Right atrium auricular region (tissue), 2 donors: ENCODE results near the gene SAMD9L. TPM values are rescaled to one million over a fixed set of nuclear protein-coding genes. Genes with fewer than 3 reads are reported as not detected.

Experiments
- DNase-seq: peaks from one replicate; pipeline ENCODE4 v3.0.0-alpha.2; 2019; ENCODE audit warnings: low spot score
- H3K27ac ChIP-seq, 2 donors: fragments of 200-600 bp; sonication (generic); 1 replicate in 1 of 2; 2 replicates in 1 of 2; pipeline ENCODE4 v1.5.1; 2016 to 2019
- H3K27me3 ChIP-seq, 2 donors: fragments of 200-600 bp; sonication (generic); one replicate each; pipeline versions ENCODE4 v1.5.1 to v1.6.0; 2017 to 2019
- H3K36me3 ChIP-seq: fragments of 200-600 bp; sonication (generic); one replicate; pipeline ENCODE4 v1.5.1; 2016
- H3K4me1 ChIP-seq, 2 donors: fragments of 200-600 bp; sonication (generic); one replicate each; pipeline versions ENCODE4 v1.5.1 to v1.6.0; 2017 to 2019
- H3K4me3 ChIP-seq, 2 donors: fragments of 200-600 bp; sonication (generic); 1 replicate in 1 of 2; 2 replicates in 1 of 2; pipeline ENCODE4 v1.5.1; 2017 to 2019; ENCODE audit warnings: mild to moderate bottlenecking in 1 of 2, moderate library complexity in 1 of 2
- H3K9me3 ChIP-seq, 2 donors: fragments of 200-600 bp; sonication (generic); one replicate each; pipeline ENCODE4 v1.5.1; 2019
- CTCF ChIP-seq, 2 donors: fragments of 200-600 bp; sonication (generic); IDR thresholded peaks; one replicate each; pipeline ENCODE4 v1.5.1; 2019; ENCODE audit warnings: antibody characterized with exemption in 2 of 2
- total RNA-seq, 2 donors: library from RNA; depleted of rRNA; stranded (reverse); fragments of >200 nt; gene quantifications; one replicate each; pipeline ENCODE4 v1.1.0, GENCODE V29; 2016

Gene SAMD9L
- total RNA-seq, 2 donors from 2014 or later = 4.1 to 5.7 TPM

- no peaks in the 10 kb centered on the region for H3K27me3 ChIP-seq
- H3K36me3 ChIP-seq = peaks cover 13% of the 10 kb centered on the region
- no peak for TF ChIP-seq CTCF (IDR thresholded peaks at IDR 0.05)
- no peak for DNase-seq
- peaks cover 0 to 10% of the 10 kb centered on the region in 2 donors for H3K9me3 ChIP-seq
- H3K4me3 ChIP-seq = no peak overlapping the region
- H3K27ac ChIP-seq = peak overlapping the region; percentile 23 to 59
- peaks cover 0 to 22% of the 10 kb centered on the region in 2 donors for H3K4me1 ChIP-seq
These were observed 2.1 kb downstream of the SAMD9L start for GRCh38 chr7:93146036-93146435.

- H3K27ac ChIP-seq = no peak overlapping the region
- no peak for TF ChIP-seq CTCF (IDR thresholded peaks at IDR 0.05)
- H3K36me3 ChIP-seq = peaks cover 20% of the 10 kb centered on the region
- H3K4me3 ChIP-seq = no peak overlapping the region
- H3K4me1 ChIP-seq = peaks cover 0 to 22% of the 10 kb centered on the region in 2 donors
- no peaks in the 10 kb centered on the region for H3K27me3 ChIP-seq
- no peak for DNase-seq
- H3K9me3 ChIP-seq = peaks cover 0 to 17% of the 10 kb centered on the region in 2 donors
These were observed 2.8 kb downstream of the SAMD9L start for GRCh38 chr7:93145354-93145753.

GRCh38 chr7:93142127-93142526 is 6.1 kb downstream of the SAMD9L start:
- Histone ChIP-seq H3K27ac (no peak overlapping the region), H3K9me3 (peaks cover 0 to 47% of the 10 kb centered on the region in 2 donors), H3K27me3 (no peaks in the 10 kb centered on the region), H3K4me3 (no peak overlapping the region), H3K4me1 (peaks cover 0 to 16% of the 10 kb centered on the region in 2 donors), H3K36me3 (peaks cover 51% of the 10 kb centered on the region)
- TF ChIP-seq CTCF (IDR thresholded peaks at IDR 0.05) = no peak
- no peak for DNase-seq

GRCh38 chr7:93140582-93141191 is 7.5 kb downstream of the SAMD9L start:
- Histone ChIP-seq H3K27me3 (no peaks in the 10 kb centered on the region), H3K4me1 (peaks cover 0 to 1% of the 10 kb centered on the region in 2 donors), H3K27ac (no peak overlapping the region), H3K36me3 (peaks cover 64% of the 10 kb centered on the region), H3K9me3 (peaks cover 0 to 61% of the 10 kb centered on the region in 2 donors), H3K4me3 (no peak overlapping the region)
- TF ChIP-seq CTCF (IDR thresholded peaks at IDR 0.05) = no peak
- no peak for DNase-seq

GRCh38 chr7:93138576-93138975 is 9.6 kb downstream of the SAMD9L start:
- no peak for TF ChIP-seq CTCF (IDR thresholded peaks at IDR 0.05)
- no peaks in the 10 kb centered on the region for H3K4me1 ChIP-seq
- peaks cover 0 to 82% of the 10 kb centered on the region in 2 donors for H3K9me3 ChIP-seq
- peaks cover 70% of the 10 kb centered on the region for H3K36me3 ChIP-seq
- DNase-seq = no peak
- no peaks in the 10 kb centered on the region for H3K27me3 ChIP-seq
- H3K27ac ChIP-seq = no peak overlapping the region
- H3K4me3 ChIP-seq = no peak overlapping the region

- Histone ChIP-seq H3K36me3 (peaks cover 28% of the 10 kb centered on the region), H3K4me1 (no peaks in the 10 kb centered on the region), H3K9me3 (peaks cover 6 to 82% of the 10 kb centered on the region in 2 donors), H3K27me3 (no peaks in the 10 kb centered on the region), H3K4me3 (no peak overlapping the region), H3K27ac (no peak overlapping the region)
- TF ChIP-seq CTCF (IDR thresholded peaks at IDR 0.05) = no peak
- DNase-seq = no peak
These were observed 15.2 kb downstream of the SAMD9L start for GRCh38 chr7:93133005-93133404.
